K562 (cell line): ENCODE measurements around the gene NHLRC2. TPM values are rescaled to one million over a fixed set of nuclear protein-coding genes. Genes with fewer than 3 reads are reported as not detected.

Source experiments
- ATAC-seq: fragments of 200-7000 bp; cut with Tn5 transposase; 3 replicates; pipeline ENCODE4 v1.9.1; 2020; ENCODE audit warnings: moderate library complexity
- BruUV-seq: library from RNA; stranded (reverse); fragments of 400-500 nt; replicated peaks from 2 replicates; lab custom pipeline; 2021; lab: Mats Ljungman, UMichigan
- CTCF ChIA-PET: fragments of 300-600 bp; formaldehyde crosslinking; extraction: SDS; loops from one replicate; lab custom pipeline; 2021; ENCODE audit warnings: low intra/inter-chr PET ratio; lab: Yijun Ruan, JAX
- POLR2A ChIA-PET: fragments of 300-600, 350-650 bp; sonication (Branson Sonifier 250); formaldehyde crosslinking; extraction: SDS; loops from one replicate; lab custom pipeline; 2021; ENCODE audit warnings: antibody characterized with exemption, inconsistent platforms; lab: Yijun Ruan, JAX
- DNase-seq, 4 experiments: peaks; one replicate each; pipeline versions ENCODE4 v3.0.0 to v3.0.0-alpha.2; 2011 to 2018; ENCODE audit warnings: low spot score in 3 of 4, mixed read lengths in 3 of 4; ENCODE audit errors: extremely low read depth in 1 of 4
- FAIRE-seq: peaks from 2 replicates; lab custom pipeline; 2011; peaks lifted over from hg19 to GRCh38; lab: Jason Lieb, UNC
- H2AFZ ChIP-seq: 2 replicates; pipeline ENCODE4 v1.6.0; 2011; ENCODE audit warnings: low read depth, low read length, control low read depth, inconsistent platforms
- H3K27ac ChIP-seq: fragments of 200-600 bp; 3 replicates; pipeline ENCODE4 v1.8.0; 2011; ENCODE audit warnings: low read depth, mild to moderate bottlenecking, control low read depth, inconsistent platforms, low read length, moderate library complexity, mixed read lengths; ENCODE audit errors: extremely low read depth
- H3K27me3 ChIP-seq, 2 experiments: fragments of 300-600 bp in 1 of 2; 2 replicates in 1 of 2; 3 replicates in 1 of 2; pipeline versions ENCODE4 v1.6.0 to v1.8.0; 2011; ENCODE audit warnings: inconsistent platforms in 2 of 2, low read length in 2 of 2, mild to moderate bottlenecking in 1 of 2, mixed read lengths in 1 of 2, moderate library complexity in 1 of 2; ENCODE audit not compliant: control insufficient read depth in 2 of 2, insufficient read depth in 2 of 2
- H3K36me3 ChIP-seq: fragments of 300-600 bp; 3 replicates; pipeline ENCODE4 v1.8.0; 2011; ENCODE audit warnings: mild to moderate bottlenecking, low read length, inconsistent platforms; ENCODE audit not compliant: control insufficient read depth, insufficient read depth
- H3K4me1 ChIP-seq, 2 experiments: fragments of 200-600 bp in 1 of 2; replicated peaks in 1 of 2; 2 replicates in 1 of 2; 3 replicates in 1 of 2; pipeline versions ENCODE4 v1.5.1 to v1.8.0; 2011; ENCODE audit warnings: inconsistent platforms in 2 of 2, low read length in 2 of 2, mild to moderate bottlenecking in 1 of 2, mixed read lengths in 1 of 2, moderate library complexity in 1 of 2; ENCODE audit not compliant: control insufficient read depth in 2 of 2, insufficient read depth in 2 of 2
- H3K4me2 ChIP-seq: 2 replicates; pipeline ENCODE4 v1.6.1; 2011; ENCODE audit warnings: low read length, control low read depth, inconsistent platforms, mixed read lengths; ENCODE audit not compliant: insufficient read depth
- H3K4me3 ChIP-seq: fragments of 200-600 bp; sonication (generic), shearing (Covaris generic); 2 replicates; pipeline ENCODE4 v1.5.1; 2016; ENCODE audit warnings: control low read depth, inconsistent platforms
- H3K79me2 ChIP-seq: fragments of 200-600 bp; 3 replicates; pipeline ENCODE4 v1.8.0; 2011; ENCODE audit warnings: low read length, inconsistent platforms; ENCODE audit not compliant: control insufficient read depth, insufficient read depth
- H3K9ac ChIP-seq, 2 experiments: 2 replicates each; pipeline versions ENCODE4 v1.6.0 to v1.6.1; 2011; ENCODE audit warnings: low read depth in 2 of 2, low read length in 2 of 2, control low read depth in 1 of 2, inconsistent platforms in 1 of 2, mild to moderate bottlenecking in 1 of 2, mixed read lengths in 1 of 2; ENCODE audit not compliant: insufficient read depth in 1 of 2
- H3K9me1 ChIP-seq: one replicate; pipeline ENCODE4 v1.6.0; 2011; ENCODE audit warnings: inconsistent platforms, mild to moderate bottlenecking, low read length, moderate library complexity; ENCODE audit not compliant: control insufficient read depth, insufficient read depth
- H3K9me3 ChIP-seq: replicated peaks from 2 replicates; pipeline ENCODE4 v1.5.1; 2011; ENCODE audit warnings: low read depth, low read length, inconsistent platforms; ENCODE audit not compliant: control insufficient read depth, insufficient read depth
- H4K20me1 ChIP-seq: replicated peaks from 2 replicates; pipeline ENCODE4 v1.6.1; 2011; ENCODE audit warnings: low read length, inconsistent platforms, mixed read lengths; ENCODE audit not compliant: control insufficient read depth, insufficient read depth
- C11orf30 ChIP-seq: fragments of 450-650 bp; IDR thresholded peaks from 2 replicates; pipeline ENCODE4 v1.6.1; 2016; ENCODE audit warnings: low read depth, mild to moderate bottlenecking
- SNIP1 ChIP-seq: fragments of 450-650 bp; IDR thresholded peaks from 2 replicates; pipeline ENCODE4 v1.7.1; 2017; ENCODE audit warnings: low read depth, mild to moderate bottlenecking
- YY1 ChIP-seq, 3 experiments: IDR thresholded peaks; 2 replicates each; pipeline ENCODE4 v1.6.1; 2011; ENCODE audit warnings: low read length in 2 of 3, mild to moderate bottlenecking in 2 of 3, moderate library complexity in 2 of 3, borderline replicate concordance in 1 of 3, control low read depth in 1 of 3, low read depth in 1 of 3; ENCODE audit not compliant: insufficient read depth in 3 of 3, insufficient replicate concordance in 2 of 3, control insufficient read depth in 1 of 3, insufficient read length in 1 of 3; ENCODE audit errors: extremely low read depth in 1 of 3
- ZNF174 ChIP-seq: fragments of 250-450 bp; sonication (Bioruptor Pico); IDR thresholded peaks from 2 replicates; pipeline ENCODE4 v1.4.0; 2020; ENCODE audit warnings: mild to moderate bottlenecking
- WGBS: fragments of 100-300 bp; shearing (Covaris generic); methylation state at CpG from one replicate; pipeline ENCODE4 v1.1.6; 2016; ENCODE audit warnings: low coverage, mixed read lengths; ENCODE audit not compliant: insufficient coverage; ENCODE audit errors: missing lambda C conversion rate; 5-methylcytosine and 5-hydroxymethylcytosine counted together
- in situ Hi-C: fragments of 300-500 bp; cut with MboI; formaldehyde crosslinking; loops from 4 replicates; pipeline ENCODE4 v1.15.0; 2018; ENCODE audit warnings: inconsistent platforms, mixed read lengths
- intact Hi-C: fragments of 100-400 bp; cut with micrococcal nuclease; formaldehyde crosslinking; loops from 2 replicates; pipeline ENCODE4 v1.14.2; 2022
- polyA plus RNA-seq, 8 experiments: library from polyadenylated mRNA; depleted of rRNA in 4 of 8; stranded (reverse) in 5 of 8; unstranded in 3 of 8; fragments of >200 nt; fragmentation: Nextera tagmentation in 2 of 8; fragmentation: Illumina TruSeq in 1 of 8; extraction: Ambion mirVana in 2 of 8; extraction: Trizol in 1 of 8; gene quantifications; 2 replicates each; pipeline versions ENCODE4 v1.2.1 to v1.2.3, GENCODE V29; 2011 to 2014; ENCODE audit warnings: inconsistent platforms in 1 of 8, missing spikeins in 1 of 8
- total RNA-seq, 7 experiments: library from RNA; depleted of rRNA in 6 of 7; stranded (reverse); fragments of >200 nt in 6 of 7; fragmentation: Illumina TruSeq in 2 of 7; extraction: Trizol in 2 of 7; gene quantifications; 2 replicates each; pipeline versions ENCODE4 v1.2.1 to v1.2.3, GENCODE V29; 2011 to 2021; ENCODE audit warnings: low replicate concordance in 1 of 7
- TF ChIP-seq, protein P1 (sequence below), 2 experiments: fragments of 150-350 bp in 1 of 2; IDR thresholded peaks; 2 replicates each; pipeline ENCODE4 v1.6.1; 2012 to 2016; ENCODE audit warnings: low read depth in 2 of 2, low read length in 2 of 2, mild to moderate bottlenecking in 1 of 2, moderate library complexity in 1 of 2

Gene NHLRC2
- total and polyA plus RNA-seq, 9 of the 15 experiments (the other 6 are each of a cell fraction or from before 2014, with no cell fraction given) = 1.5 to 22.4 (median 10.3) TPM

DNA sequence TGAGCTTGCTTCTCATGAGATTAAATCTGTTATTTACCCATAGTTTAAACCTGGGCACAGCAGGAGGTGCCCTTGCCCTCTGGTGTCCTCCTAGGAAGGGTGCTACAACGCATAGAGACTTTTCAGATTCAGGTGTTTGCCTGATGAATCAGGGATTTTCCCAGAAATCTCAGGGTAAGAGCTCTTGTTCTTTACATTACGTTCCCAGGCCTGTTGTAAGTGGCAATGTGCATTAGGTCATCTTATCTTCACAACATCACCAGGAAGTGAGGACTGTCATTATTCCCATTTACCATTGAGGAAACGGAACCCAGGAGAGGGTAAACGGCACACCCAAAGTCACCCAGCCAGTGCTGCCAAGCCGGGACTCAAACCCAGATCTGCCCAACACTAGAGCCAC lies 73.0 kb downstream of the NHLRC2 start:
- ChIA-PET POLR2A (no interaction called here), CTCF (no interaction called here)
- no peak overlapping the region for H2AFZ ChIP-seq
- WGBS = 0% methylated on average over 5 of the region's 5 CpGs
- DNase-seq (no peak), FAIRE-seq (no peak), ATAC-seq (no peak)
- H3K27ac ChIP-seq = no peak overlapping the region
- no peaks in the 10 kb centered on the region for H4K20me1 ChIP-seq
- TF ChIP-seq SNIP1 (no peak), C11orf30 (no peak), YY1 (IDR thresholded peaks at IDR 0.05; ENCODE audit: borderline replicate concordance in 1 of 3, control insufficient read depth in 1 of 3, extremely low read depth in 1 of 3, insufficient read depth in 3 of 3, insufficient read length in 1 of 3, insufficient replicate concordance in 2 of 3, low read depth in 1 of 3, low read length in 2 of 3) (no peak), ZNF174 (no peak)
- TF ChIP-seq, protein P1, sequence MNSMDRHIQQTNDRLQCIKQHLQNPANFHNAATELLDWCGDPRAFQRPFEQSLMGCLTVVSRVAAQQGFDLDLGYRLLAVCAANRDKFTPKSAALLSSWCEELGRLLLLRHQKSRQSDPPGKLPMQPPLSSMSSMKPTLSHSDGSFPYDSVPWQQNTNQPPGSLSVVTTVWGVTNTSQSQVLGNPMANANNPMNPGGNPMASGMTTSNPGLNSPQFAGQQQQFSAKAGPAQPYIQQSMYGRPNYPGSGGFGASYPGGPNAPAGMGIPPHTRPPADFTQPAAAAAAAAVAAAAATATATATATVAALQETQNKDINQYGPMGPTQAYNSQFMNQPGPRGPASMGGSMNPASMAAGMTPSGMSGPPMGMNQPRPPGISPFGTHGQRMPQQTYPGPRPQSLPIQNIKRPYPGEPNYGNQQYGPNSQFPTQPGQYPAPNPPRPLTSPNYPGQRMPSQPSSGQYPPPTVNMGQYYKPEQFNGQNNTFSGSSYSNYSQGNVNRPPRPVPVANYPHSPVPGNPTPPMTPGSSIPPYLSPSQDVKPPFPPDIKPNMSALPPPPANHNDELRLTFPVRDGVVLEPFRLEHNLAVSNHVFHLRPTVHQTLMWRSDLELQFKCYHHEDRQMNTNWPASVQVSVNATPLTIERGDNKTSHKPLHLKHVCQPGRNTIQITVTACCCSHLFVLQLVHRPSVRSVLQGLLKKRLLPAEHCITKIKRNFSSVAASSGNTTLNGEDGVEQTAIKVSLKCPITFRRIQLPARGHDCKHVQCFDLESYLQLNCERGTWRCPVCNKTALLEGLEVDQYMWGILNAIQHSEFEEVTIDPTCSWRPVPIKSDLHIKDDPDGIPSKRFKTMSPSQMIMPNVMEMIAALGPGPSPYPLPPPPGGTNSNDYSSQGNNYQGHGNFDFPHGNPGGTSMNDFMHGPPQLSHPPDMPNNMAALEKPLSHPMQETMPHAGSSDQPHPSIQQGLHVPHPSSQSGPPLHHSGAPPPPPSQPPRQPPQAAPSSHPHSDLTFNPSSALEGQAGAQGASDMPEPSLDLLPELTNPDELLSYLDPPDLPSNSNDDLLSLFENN (IDR thresholded peaks at IDR 0.05; ENCODE audit: low read depth in 2 of 2, low read length in 2 of 2) = no peak
- no peaks in the 10 kb centered on the region for H3K9me1 ChIP-seq
- no peaks in the 10 kb centered on the region for H3K9me3 ChIP-seq
- in situ Hi-C loops (no loop called here), intact Hi-C loops (loop anchor here (10.0 kb wide), 1 partner anchor 177 kb away; no protein-coding TSS in a partner anchor)
- no peaks in the 10 kb centered on the region; a peak in 1 of 5 replicates for H3K27me3 ChIP-seq
- H3K4me3 ChIP-seq = no peak overlapping the region
- H3K36me3 ChIP-seq = no peaks in the 10 kb centered on the region
- no peaks in the 10 kb centered on the region for H3K4me1 ChIP-seq
- H3K9ac ChIP-seq = no peak overlapping the region
- H3K4me2 ChIP-seq = no peak overlapping the region
- H3K79me2 ChIP-seq = no peaks in the 10 kb centered on the region
- BruUV-seq = no TSS peak
